ENCODE results near the gene SCUBE2.

DNA sequence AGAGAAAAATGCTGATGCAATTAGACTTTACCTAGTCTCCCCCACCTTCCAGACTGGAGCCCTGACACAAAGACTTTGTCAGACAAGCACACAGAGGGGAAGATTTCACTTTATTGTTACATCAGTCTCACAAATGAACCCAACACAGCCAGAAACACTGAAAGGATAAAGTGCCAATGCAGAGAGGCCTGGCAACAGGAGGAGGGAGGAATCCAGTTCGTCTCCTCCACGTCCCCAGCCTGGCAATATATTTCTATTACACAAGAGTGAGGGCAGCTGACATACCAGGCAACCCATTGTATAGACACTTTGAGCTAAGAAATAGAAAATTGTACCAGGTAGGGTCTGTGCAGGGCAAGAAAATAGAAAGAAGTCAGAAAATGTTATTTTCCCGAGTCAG lies 110.9 kb downstream of the SCUBE2 start:
- TF ChIP-seq, protein P1, sequence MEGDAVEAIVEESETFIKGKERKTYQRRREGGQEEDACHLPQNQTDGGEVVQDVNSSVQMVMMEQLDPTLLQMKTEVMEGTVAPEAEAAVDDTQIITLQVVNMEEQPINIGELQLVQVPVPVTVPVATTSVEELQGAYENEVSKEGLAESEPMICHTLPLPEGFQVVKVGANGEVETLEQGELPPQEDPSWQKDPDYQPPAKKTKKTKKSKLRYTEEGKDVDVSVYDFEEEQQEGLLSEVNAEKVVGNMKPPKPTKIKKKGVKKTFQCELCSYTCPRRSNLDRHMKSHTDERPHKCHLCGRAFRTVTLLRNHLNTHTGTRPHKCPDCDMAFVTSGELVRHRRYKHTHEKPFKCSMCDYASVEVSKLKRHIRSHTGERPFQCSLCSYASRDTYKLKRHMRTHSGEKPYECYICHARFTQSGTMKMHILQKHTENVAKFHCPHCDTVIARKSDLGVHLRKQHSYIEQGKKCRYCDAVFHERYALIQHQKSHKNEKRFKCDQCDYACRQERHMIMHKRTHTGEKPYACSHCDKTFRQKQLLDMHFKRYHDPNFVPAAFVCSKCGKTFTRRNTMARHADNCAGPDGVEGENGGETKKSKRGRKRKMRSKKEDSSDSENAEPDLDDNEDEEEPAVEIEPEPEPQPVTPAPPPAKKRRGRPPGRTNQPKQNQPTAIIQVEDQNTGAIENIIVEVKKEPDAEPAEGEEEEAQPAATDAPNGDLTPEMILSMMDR (IDR thresholded peaks at IDR 0.05): no peak
- TF ChIP-seq, protein P2, sequence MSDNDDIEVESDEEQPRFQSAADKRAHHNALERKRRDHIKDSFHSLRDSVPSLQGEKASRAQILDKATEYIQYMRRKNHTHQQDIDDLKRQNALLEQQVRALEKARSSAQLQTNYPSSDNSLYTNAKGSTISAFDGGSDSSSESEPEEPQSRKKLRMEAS (IDR thresholded peaks at IDR 0.05; ENCODE audit: low read depth): no peak
- TF ChIP-seq EP300 (IDR thresholded peaks at IDR 0.05; ENCODE audit: borderline replicate concordance in 1 of 2, low read depth in 1 of 2, low read length in 1 of 2) (no peak), CHD2 (IDR thresholded peaks at IDR 0.05; ENCODE audit: low read length, partially characterized antibody) (no peak), TAF1 (IDR thresholded peaks at IDR 0.05; ENCODE audit: borderline replicate concordance, low read depth, low read length) (no peak), SIN3A (IDR thresholded peaks at IDR 0.05; ENCODE audit: borderline replicate concordance, low read depth, low read length) (no peak), FOXM1 (IDR thresholded peaks at IDR 0.05; ENCODE audit: low read depth) (no peak), MXI1 (IDR thresholded peaks at IDR 0.05; ENCODE audit: low read depth, low read length) (no peak), RAD21 (IDR thresholded peaks at IDR 0.05; ENCODE audit: low read length) (no peak), SMC3 (IDR thresholded peaks at IDR 0.05; ENCODE audit: low read depth, low read length) (no peak), EZH2phosphoT487 (IDR thresholded peaks at IDR 0.05; ENCODE audit: borderline replicate concordance, low read depth) (no peak)
- TF ChIP-seq, protein P3, sequence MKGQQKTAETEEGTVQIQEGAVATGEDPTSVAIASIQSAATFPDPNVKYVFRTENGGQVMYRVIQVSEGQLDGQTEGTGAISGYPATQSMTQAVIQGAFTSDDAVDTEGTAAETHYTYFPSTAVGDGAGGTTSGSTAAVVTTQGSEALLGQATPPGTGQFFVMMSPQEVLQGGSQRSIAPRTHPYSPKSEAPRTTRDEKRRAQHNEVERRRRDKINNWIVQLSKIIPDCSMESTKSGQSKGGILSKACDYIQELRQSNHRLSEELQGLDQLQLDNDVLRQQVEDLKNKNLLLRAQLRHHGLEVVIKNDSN (IDR thresholded peaks at IDR 0.05; ENCODE audit: borderline replicate concordance, low read depth): no peak
- TF ChIP-seq, protein P4, sequence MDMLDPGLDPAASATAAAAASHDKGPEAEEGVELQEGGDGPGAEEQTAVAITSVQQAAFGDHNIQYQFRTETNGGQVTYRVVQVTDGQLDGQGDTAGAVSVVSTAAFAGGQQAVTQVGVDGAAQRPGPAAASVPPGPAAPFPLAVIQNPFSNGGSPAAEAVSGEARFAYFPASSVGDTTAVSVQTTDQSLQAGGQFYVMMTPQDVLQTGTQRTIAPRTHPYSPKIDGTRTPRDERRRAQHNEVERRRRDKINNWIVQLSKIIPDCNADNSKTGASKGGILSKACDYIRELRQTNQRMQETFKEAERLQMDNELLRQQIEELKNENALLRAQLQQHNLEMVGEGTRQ (IDR thresholded peaks at IDR 0.05; ENCODE audit: borderline replicate concordance, low read depth, low read length): no peak

All from SK-N-SH (cell line).